Thoracic aorta (tissue), 2 donors: ENCODE results near the gene COX7A2. TPM values are rescaled to one million over a fixed set of nuclear protein-coding genes. Genes with fewer than 3 reads are reported as not detected.

ENCODE experiments used
- ATAC-seq: fragments of 150-250 bp; one replicate; pipeline ENCODE4 v1.8.0; 2017; ENCODE audit warnings: low read depth; ENCODE audit not compliant: insufficient number of reproducible peaks, low FRiP score
- DNase-seq: peaks from one replicate; pipeline ENCODE4 v3.0.0-alpha.2; 2020; ENCODE audit warnings: low spot score
- H3K27ac ChIP-seq, 2 donors: fragments of 200-600 bp; sonication (generic); 1 replicate in 1 of 2; 2 replicates in 1 of 2; pipeline ENCODE4 v1.5.1; 2016; ENCODE audit warnings: mild to moderate bottlenecking in 2 of 2, moderate library complexity in 2 of 2
- H3K27me3 ChIP-seq: fragments of 200-600 bp; sonication (generic); replicated peaks from 2 replicates; pipeline ENCODE4 v1.6.0; 2016; ENCODE audit warnings: mild to moderate bottlenecking; ENCODE audit not compliant: insufficient read depth
- H3K36me3 ChIP-seq: fragments of 200-600 bp; sonication (generic); one replicate; pipeline ENCODE4 v1.5.1; 2016
- H3K4me1 ChIP-seq, 2 donors: fragments of 200-600 bp; sonication (generic); 1 replicate in 1 of 2; 2 replicates in 1 of 2; pipeline versions ENCODE4 v1.5.1 to v1.6.0; 2016; ENCODE audit warnings: low read depth in 2 of 2, mild to moderate bottlenecking in 1 of 2; ENCODE audit not compliant: control insufficient read depth in 1 of 2
- H3K4me3 ChIP-seq: fragments of 200-600 bp; sonication (generic); 2 replicates; pipeline ENCODE4 v1.5.1; 2016; ENCODE audit warnings: mild to moderate bottlenecking
- H3K9me3 ChIP-seq: fragments of 200-600 bp; sonication (generic); 2 replicates; pipeline ENCODE4 v1.5.1; 2016
- total RNA-seq, 2 donors: library from RNA; depleted of rRNA; stranded (reverse); fragments of >200 nt; gene quantifications; one replicate each; pipeline versions ENCODE4 v1.1.0 to v1.2.3, GENCODE V29; 2016
- TF ChIP-seq, protein P1 (sequence below): fragments of 200-600 bp; sonication (generic); IDR thresholded peaks from one replicate; pipeline ENCODE4 v1.5.1; 2019; ENCODE audit warnings: antibody characterized with exemption

COX7A2 gene
- total RNA-seq, 2 donors from 2014 or later: 101 to 643 TPM

DNA sequence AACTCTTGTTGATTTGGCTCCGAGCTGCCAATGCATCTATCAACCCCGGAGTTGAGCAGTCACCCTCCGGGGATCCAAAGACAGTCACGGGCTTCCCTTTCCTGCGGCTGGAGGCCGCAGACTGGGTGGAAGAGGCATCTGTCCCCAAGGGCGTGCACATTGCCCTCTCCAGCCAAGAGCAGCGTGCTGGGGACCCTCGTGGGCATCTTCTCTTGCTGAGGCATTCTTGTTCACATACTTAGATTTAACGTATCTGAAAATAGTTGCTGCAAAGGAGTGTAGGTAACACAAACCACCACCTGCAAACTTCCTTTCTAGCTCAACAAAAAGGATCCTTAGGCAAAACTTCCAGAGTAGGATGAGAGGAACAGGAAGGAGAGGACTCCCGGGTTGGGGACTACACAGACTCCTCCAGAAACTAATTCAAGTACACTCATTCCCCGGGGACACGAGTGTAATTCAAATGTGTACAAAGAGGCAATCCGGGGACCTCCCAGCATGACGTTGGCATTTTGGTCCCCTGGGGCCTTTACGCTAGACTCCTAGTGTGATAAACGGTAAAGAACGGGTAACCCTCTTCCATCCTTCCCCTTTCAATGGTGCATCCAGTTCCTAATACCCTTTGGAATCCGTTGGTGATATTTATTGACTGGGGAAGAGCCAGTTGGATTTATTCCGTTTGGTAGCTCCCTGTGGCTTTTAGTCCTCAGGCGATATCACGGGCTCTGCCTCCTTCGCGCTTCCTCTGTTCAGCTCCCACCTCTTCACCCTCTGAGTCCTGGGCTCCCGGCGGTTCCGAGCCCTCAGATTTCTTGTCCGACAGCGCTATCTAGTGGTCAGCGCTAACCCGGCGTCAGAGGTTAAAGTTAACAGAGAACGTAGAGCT, 35.1 kb downstream of the COX7A2 start:
- Histone ChIP-seq H3K4me1 (peaks cover 2 to 21% of the 10 kb centered on the region in 2 donors), H3K27ac (peak overlapping the region; percentile 41), H3K27me3 (no peaks in the 10 kb centered on the region), H3K9me3 (no peaks in the 10 kb centered on the region), H3K4me3 (peak overlapping the region; percentile 62), H3K36me3 (no peaks in the 10 kb centered on the region)
- TF ChIP-seq, protein P1, sequence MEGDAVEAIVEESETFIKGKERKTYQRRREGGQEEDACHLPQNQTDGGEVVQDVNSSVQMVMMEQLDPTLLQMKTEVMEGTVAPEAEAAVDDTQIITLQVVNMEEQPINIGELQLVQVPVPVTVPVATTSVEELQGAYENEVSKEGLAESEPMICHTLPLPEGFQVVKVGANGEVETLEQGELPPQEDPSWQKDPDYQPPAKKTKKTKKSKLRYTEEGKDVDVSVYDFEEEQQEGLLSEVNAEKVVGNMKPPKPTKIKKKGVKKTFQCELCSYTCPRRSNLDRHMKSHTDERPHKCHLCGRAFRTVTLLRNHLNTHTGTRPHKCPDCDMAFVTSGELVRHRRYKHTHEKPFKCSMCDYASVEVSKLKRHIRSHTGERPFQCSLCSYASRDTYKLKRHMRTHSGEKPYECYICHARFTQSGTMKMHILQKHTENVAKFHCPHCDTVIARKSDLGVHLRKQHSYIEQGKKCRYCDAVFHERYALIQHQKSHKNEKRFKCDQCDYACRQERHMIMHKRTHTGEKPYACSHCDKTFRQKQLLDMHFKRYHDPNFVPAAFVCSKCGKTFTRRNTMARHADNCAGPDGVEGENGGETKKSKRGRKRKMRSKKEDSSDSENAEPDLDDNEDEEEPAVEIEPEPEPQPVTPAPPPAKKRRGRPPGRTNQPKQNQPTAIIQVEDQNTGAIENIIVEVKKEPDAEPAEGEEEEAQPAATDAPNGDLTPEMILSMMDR: peak; percentile 83
- DNase-seq: peak; percentile 54
- no peak for ATAC-seq

DNA sequence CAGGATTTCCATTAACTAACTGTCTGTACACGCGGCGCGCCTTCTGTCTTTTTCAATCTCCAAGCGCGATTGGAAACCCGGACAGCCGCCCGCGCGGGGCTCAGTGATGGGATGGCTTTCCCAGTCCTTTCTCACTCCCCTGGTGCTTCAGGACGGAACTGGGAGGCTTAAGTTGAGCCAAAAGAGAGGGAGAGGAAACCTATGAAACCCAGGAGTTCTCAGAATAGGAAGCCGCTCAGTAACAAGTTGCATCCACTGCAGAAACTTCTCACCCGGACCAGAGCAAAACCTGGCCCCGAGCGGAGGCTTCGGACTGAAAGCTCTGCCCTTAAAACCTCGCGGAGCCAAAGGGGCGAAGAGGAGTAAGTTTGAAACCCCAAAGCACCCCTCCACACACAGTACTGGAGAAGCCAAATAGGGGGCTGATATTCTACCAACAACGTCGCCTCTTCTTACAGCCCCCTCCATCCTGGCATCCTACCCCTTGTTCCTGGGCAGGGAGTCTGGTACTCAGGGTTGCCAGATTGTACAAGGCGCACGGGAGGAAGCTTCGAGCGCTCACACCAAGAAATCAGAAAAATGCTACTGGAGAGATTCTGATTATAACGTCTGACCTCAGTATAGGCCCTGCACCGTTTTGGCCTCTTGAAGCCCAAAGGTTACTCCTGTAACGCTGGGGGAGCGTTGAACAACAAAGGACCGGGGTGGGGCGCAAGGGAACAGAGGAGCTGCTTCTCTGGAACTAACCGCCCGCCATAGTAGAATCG, 36.8 kb downstream of the COX7A2 start:
- Histone ChIP-seq H3K36me3 (no peaks in the 10 kb centered on the region), H3K27ac (peak overlapping the region; percentile 74 to 80), H3K9me3 (no peaks in the 10 kb centered on the region), H3K27me3 (no peaks in the 10 kb centered on the region), H3K4me3 (peak overlapping the region; percentile 85), H3K4me1 (peaks cover 6 to 31% of the 10 kb centered on the region in 2 donors)
- ATAC-seq (no peak), DNase-seq (no peak)
- TF ChIP-seq, protein P1: no peak

DNA sequence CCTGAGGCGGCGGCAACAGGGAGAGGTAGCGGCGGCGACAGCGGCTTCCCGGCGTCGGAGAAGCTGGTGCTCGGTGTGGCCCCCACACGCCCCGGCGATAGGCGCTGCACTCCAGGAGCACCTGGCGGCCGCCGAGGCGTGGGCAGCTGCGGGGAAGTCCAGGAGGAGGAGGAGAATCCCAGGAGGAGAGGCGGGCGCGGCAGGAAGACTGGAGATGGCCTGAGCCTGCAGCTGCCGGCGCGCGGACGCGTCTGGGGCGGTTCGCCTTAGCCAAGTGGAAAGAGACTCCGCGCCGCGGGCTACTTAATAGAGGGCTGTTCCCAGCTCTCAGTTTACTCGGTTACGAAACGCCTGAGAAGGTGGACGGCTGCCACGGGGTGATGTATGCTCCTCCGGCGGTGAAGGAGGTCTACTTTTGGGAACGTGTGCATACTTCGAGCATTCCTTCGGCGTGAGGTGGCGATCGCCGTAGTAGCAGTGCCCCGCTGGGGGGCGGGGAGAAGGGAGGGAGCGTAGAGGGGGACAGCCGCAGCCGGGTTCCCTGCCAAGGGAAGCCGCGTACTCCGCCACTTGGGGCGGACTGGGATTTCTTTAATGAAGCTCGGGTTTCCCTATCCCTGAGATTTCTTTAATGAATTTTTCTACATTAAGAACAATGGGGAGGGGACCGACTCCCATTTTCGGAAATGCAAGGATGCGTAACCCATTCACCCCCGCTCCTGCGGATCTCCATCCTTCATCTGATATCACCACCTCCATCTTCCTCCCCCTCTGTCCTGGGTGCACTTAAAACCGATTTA, 37.6 kb downstream of the COX7A2 start, which contains the start of gene COL12A1:
TSS of gene COL12A1 (minus strand) at position 278 of the 800 bp plus-strand sequence. CDS start 3,261 bp downstream, outside the sequence.
- H3K4me3 ChIP-seq: peak within 1 kb of the TSS; percentile 85
- peaks cover 9 to 30% of the 10 kb centered on the region in 2 donors for H3K4me1 ChIP-seq
- no peaks in the 10 kb centered on the region for H3K27me3 ChIP-seq
- H3K27ac ChIP-seq: peak within 1 kb of the TSS; percentile 74 to 80
- TF ChIP-seq, protein P1: peak; percentile 24
- DNase-seq: peak; percentile 75
- H3K9me3 ChIP-seq: no peaks in the 10 kb centered on the region
- no peaks in the 10 kb centered on the region for H3K36me3 ChIP-seq
- ATAC-seq: peak; percentile 67

DNA sequence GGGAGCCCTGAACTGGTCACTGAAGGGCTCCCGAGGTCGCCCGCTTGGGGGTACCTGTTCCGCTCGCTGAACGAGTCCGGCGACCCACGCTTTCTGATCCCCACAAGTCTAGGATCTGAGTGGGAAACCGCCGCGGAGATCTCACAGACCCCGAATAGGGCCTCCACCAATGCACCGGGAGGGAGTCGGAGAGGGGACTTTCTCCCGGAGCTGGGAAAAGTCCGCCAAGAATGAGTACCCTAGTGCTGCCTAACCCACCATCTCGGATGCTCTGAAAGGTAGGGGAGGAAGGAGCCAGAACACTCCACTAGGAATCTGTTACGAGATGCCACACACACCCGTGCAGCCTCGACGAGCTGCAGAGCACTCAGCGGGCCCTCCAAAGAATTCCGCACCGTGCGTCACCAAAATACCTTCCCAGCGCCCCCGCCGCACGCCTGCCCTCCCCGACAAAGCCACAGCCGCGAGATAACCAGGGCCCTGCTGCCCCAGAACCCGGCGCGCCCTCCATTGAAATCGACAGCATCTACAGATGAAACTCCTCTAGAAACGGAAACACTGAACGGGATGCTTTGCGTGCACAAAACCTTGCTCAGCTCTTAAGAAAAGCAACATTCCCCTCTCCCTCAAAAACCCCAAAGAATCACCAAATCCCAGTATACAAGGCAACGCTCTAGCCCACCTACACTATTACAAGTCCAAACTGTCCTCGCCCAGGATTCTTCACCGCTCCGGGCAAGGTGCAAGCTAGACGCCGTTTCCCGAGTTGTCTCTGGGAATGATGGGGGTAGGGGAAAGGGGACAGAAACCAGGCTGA, 38.4 kb downstream of the COX7A2 start:
- peak overlapping the region; percentile 74 to 80 for H3K27ac ChIP-seq
- ATAC-seq: no peak
- DNase-seq: no peak

More for the DNA sequence above, 38.4 kb downstream of the COX7A2 start:
- peaks cover 12 to 29% of the 10 kb centered on the region in 2 donors for H3K4me1 ChIP-seq
- peak overlapping the region; percentile 85 for H3K4me3 ChIP-seq
- H3K36me3 ChIP-seq: no peaks in the 10 kb centered on the region
- H3K27me3 ChIP-seq: no peaks in the 10 kb centered on the region
- TF ChIP-seq, protein P1: no peak
- no peaks in the 10 kb centered on the region for H3K9me3 ChIP-seq
